Epithelial cell of proximal tubule (primary cell): ENCODE measurements around the gene C9orf50. TPM values are rescaled to one million over a fixed set of nuclear protein-coding genes. Genes with fewer than 3 reads are reported as not detected.

ENCODE experiments used
- DNase-seq: peaks from one replicate; pipeline ENCODE4 v3.0.0-alpha.2; 2011; ENCODE audit warnings: low read depth
- H3K4me3 ChIP-seq: 2 replicates; pipeline ENCODE4 v1.5.1; 2011; ENCODE audit warnings: low read depth, mild to moderate bottlenecking, low read length
- CTCF ChIP-seq: conservative IDR thresholded peaks from 2 replicates; pipeline ENCODE4 v1.5.1; 2012; ENCODE audit warnings: low read depth, mild to moderate bottlenecking, low read length
- total RNA-seq: library from RNA; depleted of rRNA; stranded (reverse); fragments of >200 nt; gene quantifications from 2 replicates; pipeline ENCODE4 v1.2.3, GENCODE V29; 2015

The C9orf50 gene
- total RNA-seq, 1 donor from 2014 or later = 0.69 TPM

GRCh38 chr9:129569502-129570449 is 51.1 kb downstream of the C9orf50 start:
- no peak for DNase-seq
- peak; percentile 52 for TF ChIP-seq CTCF
- H3K4me3 ChIP-seq = no peak overlapping the region

- DNase-seq = no peak
- peak overlapping the region; percentile 50 for H3K4me3 ChIP-seq
- TF ChIP-seq CTCF = no peak
Observed at GRCh38 chr9:129568560-129569501, 52.1 kb downstream of the C9orf50 start.

GRCh38 chr9:129567842-129568559 is 52.9 kb downstream of the C9orf50 start:
- no peak for DNase-seq
- no peak for TF ChIP-seq CTCF
- H3K4me3 ChIP-seq = peak overlapping the region; percentile 50

GRCh38 chr9:129567329-129567728 is 53.6 kb downstream of the C9orf50 start:
- DNase-seq = no peak
- H3K4me3 ChIP-seq = no peak overlapping the region
- TF ChIP-seq CTCF = no peak

GRCh38 chr9:129566563-129567266 is 54.2 kb downstream of the C9orf50 start:
- no peak overlapping the region for H3K4me3 ChIP-seq
- no peak for TF ChIP-seq CTCF
- DNase-seq = no peak

GRCh38 chr9:129562917-129563316 is 58.0 kb downstream of the C9orf50 start:
- H3K4me3 ChIP-seq = no peak overlapping the region
- no peak for DNase-seq
- TF ChIP-seq CTCF = no peak
